GM21723 (cell line): ENCODE results near the gene RNF130.

ENCODE experiments used
- ATAC-seq: cut with Tn5 transposase; IDR thresholded peaks from one replicate; pipeline ENCODE4 v1.9.1; 2021; ENCODE audit warnings: mild to moderate bottlenecking, moderate library complexity; ENCODE audit not compliant: unreplicated experiment

Gene RNF130

GRCh38 chr5:179920175-179920574 lies 151.4 kb downstream of the RNF130 start:
- no peak for ATAC-seq

- ATAC-seq, result no peak
Observed at GRCh38 chr5:179919487-179920060, 152.0 kb downstream of the RNF130 start.

- no peak for ATAC-seq
Observed at GRCh38 chr5:179918742-179919486, 152.6 kb downstream of the RNF130 start.

- no peak for ATAC-seq
Observed at GRCh38 chr5:179916523-179916922, 155.0 kb downstream of the RNF130 start.

- no peak for ATAC-seq
Observed at GRCh38 chr5:179915406-179915935, 156.1 kb downstream of the RNF130 start.

- no peak for ATAC-seq
Observed at GRCh38 chr5:179914032-179914755, 157.4 kb downstream of the RNF130 start.

- no peak for ATAC-seq
Observed at GRCh38 chr5:179913461-179913860, 158.1 kb downstream of the RNF130 start.

GRCh38 chr5:179912951-179913350 lies 158.6 kb downstream of the RNF130 start:
- ATAC-seq, result no peak

- ATAC-seq, result no peak
Observed at GRCh38 chr5:179912386-179912785, 159.2 kb downstream of the RNF130 start.

GRCh38 chr5:179909224-179909623 lies 162.3 kb downstream of the RNF130 start:
- no peak for ATAC-seq

- ATAC-seq, result no peak
Observed at GRCh38 chr5:179908528-179908927, 163.0 kb downstream of the RNF130 start.

- ATAC-seq, result peak; percentile 90
Observed at GRCh38 chr5:179907556-179908324, 163.8 kb downstream of the RNF130 start, which contains the start of gene TBC1D9B. Gene TBC1D9B (minus strand): TSS chr5:179907897. CDS start chr5:179907821, 76 bp downstream.

- peak; percentile 23 for ATAC-seq
Observed at GRCh38 chr5:179906795-179907555, 164.6 kb downstream of the RNF130 start.

GRCh38 chr5:179906294-179906794 lies 165.2 kb downstream of the RNF130 start:
- no peak for ATAC-seq

- ATAC-seq, result no peak
Observed at GRCh38 chr5:179905161-179905560, 166.4 kb downstream of the RNF130 start.
